ENCODE measurements around the gene SLC27A5. TPM values are rescaled to one million over a fixed set of nuclear protein-coding genes. Genes with fewer than 3 reads are reported as not detected.

Gene SLC27A5
- total RNA-seq, 1 experiment from 2014 or later, result 17.1 TPM

DNA sequence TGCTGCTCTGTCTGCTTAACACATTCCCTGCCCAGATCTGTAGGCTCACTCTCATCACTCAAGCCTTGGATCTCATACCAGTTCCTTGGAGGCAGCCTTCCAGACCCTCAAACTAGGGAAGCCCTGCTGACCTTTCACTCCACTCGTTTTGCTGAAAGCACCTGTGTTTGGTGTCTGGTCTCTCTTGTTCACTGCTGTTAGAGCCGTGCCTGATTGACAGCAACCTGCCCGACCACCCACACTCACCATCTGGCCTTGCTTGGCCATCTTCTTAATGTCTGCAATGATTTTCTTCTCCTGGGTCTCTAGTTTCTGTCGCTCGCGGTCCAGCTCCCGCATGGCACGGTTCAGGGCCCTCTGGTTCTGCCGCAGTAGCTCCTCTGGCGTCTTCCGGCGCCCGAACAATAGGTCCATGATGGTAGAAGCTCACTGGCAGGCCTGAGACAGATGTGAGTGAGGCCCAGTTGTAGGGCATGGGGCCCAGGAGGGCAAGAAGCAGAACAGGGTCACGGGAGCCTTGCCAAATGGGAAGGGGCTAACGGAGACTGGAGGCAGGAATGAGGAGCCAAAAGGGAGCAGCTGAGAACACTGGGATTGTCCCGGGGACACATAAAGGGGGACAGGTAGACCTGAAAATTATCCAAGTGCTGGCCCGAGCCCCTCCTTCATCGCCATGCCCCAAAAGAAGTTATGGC lies 42.2 kb upstream of the SLC27A5 start:
- DNase-seq, result no peak

More for the DNA sequence above, 42.2 kb upstream of the SLC27A5 start:
- H3K18ac ChIP-seq (ENCODE audit: insufficient read length, low read depth, low read length), result peak overlapping the region; percentile 13
- no peak overlapping the region for H2BK12ac ChIP-seq (ENCODE audit: insufficient read length, low read depth, low read length)
- no peak overlapping the region for H2AFZ ChIP-seq (ENCODE audit: low read length)
- no peak overlapping the region for H3K4ac ChIP-seq (ENCODE audit: low read depth, low read length)
- no peak overlapping the region for H2BK15ac ChIP-seq (ENCODE audit: low read depth, low read length)
- no peaks in the 10 kb centered on the region for H3K79me1 ChIP-seq (ENCODE audit: insufficient read depth, low read depth, low read length, poor library complexity, severe bottlenecking)
- H3K14ac ChIP-seq (ENCODE audit: insufficient read depth, low read length), result no peak overlapping the region; the same call in 1 of the 2 replicates
- H4K20me1 ChIP-seq (ENCODE audit: control insufficient read depth, insufficient read depth, insufficient read length), result no peaks in the 10 kb centered on the region
- Mint-ChIP-seq H3K4me1 (peaks cover 24 to 36% of the 10 kb centered on the region in 2 experiments), H3K36me3 (ENCODE audit: insufficient read depth in 1 of 3, low read depth in 3 of 3) (peaks cover 38 to 78% (median 61%) of the 10 kb centered on the region in 3 experiments; a peak in 6 of 7 replicates), H3K9me3 (no peaks in the 10 kb centered on the region; a peak in 2 of 5 replicates), H3K4me3 (peak overlapping the region; percentile 94 to 96), H3K27ac (peak overlapping the region; percentile 92 to 98 (median 98)), H3K27me3 (ENCODE audit: low read depth) (peaks cover 1% of the 10 kb centered on the region; the same call in 1 of the 2 replicates)
- H3K27me3 ChIP-seq (ENCODE audit: insufficient read depth, low read length), result no peaks in the 10 kb centered on the region
- TF ChIP-seq, protein P1, sequence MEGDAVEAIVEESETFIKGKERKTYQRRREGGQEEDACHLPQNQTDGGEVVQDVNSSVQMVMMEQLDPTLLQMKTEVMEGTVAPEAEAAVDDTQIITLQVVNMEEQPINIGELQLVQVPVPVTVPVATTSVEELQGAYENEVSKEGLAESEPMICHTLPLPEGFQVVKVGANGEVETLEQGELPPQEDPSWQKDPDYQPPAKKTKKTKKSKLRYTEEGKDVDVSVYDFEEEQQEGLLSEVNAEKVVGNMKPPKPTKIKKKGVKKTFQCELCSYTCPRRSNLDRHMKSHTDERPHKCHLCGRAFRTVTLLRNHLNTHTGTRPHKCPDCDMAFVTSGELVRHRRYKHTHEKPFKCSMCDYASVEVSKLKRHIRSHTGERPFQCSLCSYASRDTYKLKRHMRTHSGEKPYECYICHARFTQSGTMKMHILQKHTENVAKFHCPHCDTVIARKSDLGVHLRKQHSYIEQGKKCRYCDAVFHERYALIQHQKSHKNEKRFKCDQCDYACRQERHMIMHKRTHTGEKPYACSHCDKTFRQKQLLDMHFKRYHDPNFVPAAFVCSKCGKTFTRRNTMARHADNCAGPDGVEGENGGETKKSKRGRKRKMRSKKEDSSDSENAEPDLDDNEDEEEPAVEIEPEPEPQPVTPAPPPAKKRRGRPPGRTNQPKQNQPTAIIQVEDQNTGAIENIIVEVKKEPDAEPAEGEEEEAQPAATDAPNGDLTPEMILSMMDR (conservative IDR thresholded peaks at IDR 0.05), result no peak
- H4K8ac ChIP-seq (replicated peaks; ENCODE audit: insufficient read length, low read depth, low read length), result no peak overlapping the region
- peak overlapping the region; percentile 89 for H3K4me2 ChIP-seq (ENCODE audit: insufficient read depth, insufficient read length, low read length)
- H3K23ac ChIP-seq (ENCODE audit: insufficient read length, low read depth, low read length), result no peak overlapping the region
- no peak overlapping the region for H2BK5ac ChIP-seq (ENCODE audit: insufficient read length, low read length)
- H3T11ph ChIP-seq (ENCODE audit: low read length), result no peak overlapping the region
- H3K23me2 ChIP-seq (ENCODE audit: insufficient read length, low read depth, low read length, poor library complexity, severe bottlenecking), result peaks cover 16% of the 10 kb centered on the region
- H2AK5ac ChIP-seq (ENCODE audit: insufficient read length, low read length), result no peak overlapping the region
- H2BK120ac ChIP-seq (ENCODE audit: low read depth, low read length, poor library complexity, severe bottlenecking), result no peak overlapping the region
- WGBS (ENCODE audit: extremely low coverage, insufficient read length, low lambda C conversion rate), result no CpG with 5 or more reads among the region's 18 CpGs
- peaks cover 8% of the 10 kb centered on the region; the same call in 1 of the 2 replicates for H3K79me2 ChIP-seq (ENCODE audit: insufficient read depth, low read length)
- peak overlapping the region; percentile 25 for H3K27ac ChIP-seq (ENCODE audit: insufficient read length, low read depth, low read length)
- peak overlapping the region; percentile 83 for H3K9ac ChIP-seq (ENCODE audit: extremely low read depth, insufficient read length, low read length)
- no peak overlapping the region for H2BK20ac ChIP-seq (ENCODE audit: low read depth, low read length, poor library complexity, severe bottlenecking)
- H3K9me3 ChIP-seq (ENCODE audit: control insufficient read depth, low read depth, low read length), result no peaks in the 10 kb centered on the region
- no peaks in the 10 kb centered on the region for H3K4me1 ChIP-seq (ENCODE audit: insufficient read depth, low read length)
- no peak overlapping the region for H4K91ac ChIP-seq (ENCODE audit: insufficient read length, low read depth, low read length)
- no peak overlapping the region for H4K5ac ChIP-seq (ENCODE audit: insufficient read length, low read depth, low read length)
- H3K56ac ChIP-seq (ENCODE audit: insufficient read length, low read depth, low read length), result no peak overlapping the region
